Activated CD4-positive, alpha-beta memory T cell treated with anti-CD3 and anti-CD28 coated beads, Interleukin-2, amount 10 ng/mL, durations not matched to agents 7 days and 5 days (primary cell): ENCODE measurements around the gene NANP. TPM values are rescaled to one million over a fixed set of nuclear protein-coding genes. Genes with fewer than 3 reads are reported as not detected.

Source experiments
- CTCF ChIA-PET: fragments of 350-600 bp; sonication (Branson Sonifier 250); formaldehyde crosslinking; loops from one replicate; lab custom pipeline; 2021; ENCODE audit warnings: antibody characterized with exemption, inconsistent platforms; lab: Charles Lee
- POLR2A ChIA-PET: fragments of 350-600 bp; sonication (Branson Sonifier 250); formaldehyde crosslinking; loops from one replicate; lab custom pipeline; 2021; ENCODE audit warnings: antibody characterized with exemption; lab: Charles Lee
- DNase-seq: peaks from one replicate; pipeline ENCODE4 v3.0.0-alpha.2; 2020
- H3K27ac Mint-ChIP-seq: one replicate; pipeline ENCODE4 v1.8.0; 2021; ENCODE audit warnings: mild to moderate bottlenecking, mixed read lengths
- H3K27me3 Mint-ChIP-seq: one replicate; pipeline ENCODE4 v1.8.0; 2021; ENCODE audit warnings: mixed read lengths
- H3K36me3 Mint-ChIP-seq: one replicate; pipeline ENCODE4 v1.8.0; 2021; ENCODE audit warnings: low read depth, mixed read lengths
- H3K4me1 Mint-ChIP-seq: one replicate; pipeline ENCODE4 v1.8.0; 2021; ENCODE audit warnings: mixed read lengths
- H3K4me3 Mint-ChIP-seq: one replicate; pipeline ENCODE4 v1.8.0; 2021; ENCODE audit warnings: mild to moderate bottlenecking, mixed read lengths
- H3K9me3 Mint-ChIP-seq: one replicate; pipeline ENCODE4 v1.8.0; 2021; ENCODE audit warnings: mixed read lengths
- total RNA-seq, 2 experiments: library from RNA; stranded (reverse); gene quantifications; one replicate each; pipeline ENCODE4 v1.2.3, GENCODE V29; 2021

Gene NANP
- total RNA-seq, 2 experiments from 2014 or later = 5.2 to 5.5 TPM

DNA sequence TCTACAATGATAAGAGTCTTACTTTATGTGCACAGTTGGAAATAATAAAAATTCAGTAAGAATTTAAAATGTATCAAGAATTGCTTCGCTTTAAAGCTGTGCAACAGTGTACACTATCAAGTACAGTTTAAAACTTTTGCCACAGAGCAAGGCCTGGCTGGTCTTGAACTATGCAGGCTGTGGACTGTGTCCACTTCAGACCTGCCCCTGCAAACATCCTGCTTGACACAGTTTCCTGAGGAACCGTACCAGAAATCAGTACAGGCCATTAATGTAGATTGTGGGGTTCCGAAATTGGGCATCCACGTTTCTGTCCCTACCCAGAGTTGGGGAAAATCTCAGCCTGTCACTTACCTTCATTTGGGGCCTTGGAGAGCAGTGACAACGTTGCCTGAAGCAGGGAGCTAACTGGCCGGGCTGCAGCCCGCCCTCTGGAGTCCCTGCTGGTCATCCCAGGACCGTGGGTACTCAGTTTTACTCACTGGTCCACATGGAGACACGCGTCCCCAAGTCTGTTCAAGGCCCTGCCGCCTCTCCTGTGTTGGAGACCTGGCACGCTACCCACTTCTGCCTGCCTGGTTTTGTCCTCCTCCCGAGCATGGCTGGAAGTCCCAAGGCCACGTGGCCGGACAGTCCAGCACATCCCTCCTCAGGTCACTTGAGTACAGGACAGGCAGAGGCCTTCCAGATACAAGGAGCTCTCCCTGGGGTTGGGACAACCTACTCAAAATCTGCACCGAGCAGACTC is 46.9 kb downstream of the NANP start:
- DNase-seq = no peak
- no peaks in the 10 kb centered on the region for H3K36me3 Mint-ChIP-seq
- no peaks in the 10 kb centered on the region for H3K27me3 Mint-ChIP-seq
- ChIA-PET CTCF (no interaction called here), POLR2A (no interaction called here)
- no peaks in the 10 kb centered on the region for H3K9me3 Mint-ChIP-seq
- H3K4me3 Mint-ChIP-seq = no peak overlapping the region
- H3K4me1 Mint-ChIP-seq = no peaks in the 10 kb centered on the region
- H3K27ac Mint-ChIP-seq = no peak overlapping the region

DNA sequence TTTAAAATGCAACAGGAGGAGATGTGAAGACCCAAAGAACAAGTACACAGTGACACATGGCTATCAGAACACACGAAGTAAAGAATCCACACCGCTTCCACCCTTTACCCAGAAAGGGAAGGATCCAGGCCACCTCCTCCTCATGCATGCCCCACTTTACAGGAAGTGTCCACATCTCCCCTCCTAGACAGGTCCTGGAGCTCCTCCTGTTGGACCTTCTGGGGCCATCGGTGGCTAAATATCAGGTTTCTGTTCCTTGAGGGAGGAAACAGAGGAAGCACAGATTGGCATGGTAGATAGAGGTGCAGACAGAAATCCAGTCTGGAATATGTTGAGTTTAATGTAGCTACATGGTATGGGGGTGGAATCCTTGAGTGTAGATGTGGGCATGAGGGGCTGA is 49.4 kb downstream of the NANP start:
- no peak overlapping the region for H3K4me3 Mint-ChIP-seq
- H3K4me1 Mint-ChIP-seq = no peaks in the 10 kb centered on the region
- no peak overlapping the region for H3K27ac Mint-ChIP-seq
- DNase-seq = no peak
- no peaks in the 10 kb centered on the region for H3K27me3 Mint-ChIP-seq
- no peaks in the 10 kb centered on the region for H3K9me3 Mint-ChIP-seq
- ChIA-PET POLR2A (no interaction called here), CTCF (no interaction called here)
- H3K36me3 Mint-ChIP-seq = no peaks in the 10 kb centered on the region

DNA sequence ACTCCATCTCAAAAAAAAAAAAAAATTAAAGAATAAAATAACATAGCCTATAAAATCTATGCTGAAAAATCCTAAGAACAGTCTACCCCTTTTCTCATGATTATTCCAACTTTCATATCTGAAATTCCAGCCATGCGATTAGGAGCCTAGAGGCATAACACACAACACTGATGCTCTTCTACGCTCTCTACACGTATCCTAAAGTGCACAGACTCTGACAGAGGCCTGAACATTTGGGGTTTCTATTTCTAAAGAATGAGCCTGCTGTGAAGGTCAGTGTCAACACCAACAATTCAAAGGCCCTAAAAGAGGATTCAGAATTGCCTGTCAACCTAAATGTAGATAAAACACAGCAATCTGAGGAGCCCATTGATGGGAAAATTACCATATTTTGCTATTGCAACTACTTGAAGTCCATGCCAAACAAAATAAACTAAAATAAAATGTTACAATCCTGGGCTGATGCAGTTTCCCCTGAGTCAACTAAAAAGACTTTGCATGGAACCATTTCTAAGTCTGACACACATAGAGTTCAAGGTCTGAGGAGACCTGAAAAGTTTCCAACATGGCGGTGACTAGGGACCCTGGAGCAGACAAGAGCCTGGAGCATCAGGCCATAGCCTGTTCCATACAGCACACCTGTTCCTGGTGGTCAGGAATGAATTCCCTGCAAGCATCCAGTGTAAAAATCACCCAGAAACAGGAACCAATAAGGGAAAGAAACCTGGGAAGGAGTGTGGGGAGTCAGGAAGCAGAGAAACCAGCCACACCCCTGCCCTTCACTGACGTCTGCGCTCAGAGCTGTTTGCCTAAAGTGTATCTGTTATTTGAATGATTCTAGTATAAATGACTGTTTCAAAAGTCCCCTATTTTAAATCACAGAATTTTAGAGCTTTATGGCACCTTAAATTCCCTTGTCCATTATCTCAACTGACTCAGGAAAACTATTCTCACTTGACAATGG is 50.2 kb downstream of the NANP start:
- ChIA-PET POLR2A (no interaction called here), CTCF (no interaction called here)
- no peaks in the 10 kb centered on the region for H3K9me3 Mint-ChIP-seq
- no peak overlapping the region for H3K4me3 Mint-ChIP-seq
- no peaks in the 10 kb centered on the region for H3K4me1 Mint-ChIP-seq
- H3K36me3 Mint-ChIP-seq = no peaks in the 10 kb centered on the region
- H3K27me3 Mint-ChIP-seq = no peaks in the 10 kb centered on the region
- no peak overlapping the region for H3K27ac Mint-ChIP-seq
- DNase-seq = no peak

DNA sequence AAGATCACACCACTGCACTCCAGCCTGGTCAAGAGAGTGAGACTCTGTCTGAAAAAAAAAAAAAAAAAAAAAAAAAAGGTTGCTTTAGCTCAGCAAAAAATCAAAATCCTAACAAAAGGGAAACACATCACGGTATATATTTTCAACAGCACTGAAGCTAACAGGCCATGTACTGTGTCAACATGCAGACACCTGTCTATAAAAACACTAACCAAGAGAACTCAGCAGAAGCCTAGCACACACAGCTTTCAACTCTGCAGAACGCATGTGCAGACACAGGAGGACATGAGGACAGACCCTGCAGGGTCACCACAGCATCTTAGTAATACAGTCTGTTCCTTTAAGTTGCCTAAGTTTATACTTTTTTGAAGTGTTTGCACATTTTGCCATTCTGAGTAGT is 52.0 kb downstream of the NANP start:
- peaks cover 2% of the 10 kb centered on the region for H3K4me1 Mint-ChIP-seq
- DNase-seq = no peak
- H3K27me3 Mint-ChIP-seq = no peaks in the 10 kb centered on the region
- ChIA-PET CTCF (no interaction called here), POLR2A (no interaction called here)
- no peak overlapping the region for H3K4me3 Mint-ChIP-seq
- no peaks in the 10 kb centered on the region for H3K9me3 Mint-ChIP-seq
- no peak overlapping the region for H3K27ac Mint-ChIP-seq
- H3K36me3 Mint-ChIP-seq = no peaks in the 10 kb centered on the region

DNA sequence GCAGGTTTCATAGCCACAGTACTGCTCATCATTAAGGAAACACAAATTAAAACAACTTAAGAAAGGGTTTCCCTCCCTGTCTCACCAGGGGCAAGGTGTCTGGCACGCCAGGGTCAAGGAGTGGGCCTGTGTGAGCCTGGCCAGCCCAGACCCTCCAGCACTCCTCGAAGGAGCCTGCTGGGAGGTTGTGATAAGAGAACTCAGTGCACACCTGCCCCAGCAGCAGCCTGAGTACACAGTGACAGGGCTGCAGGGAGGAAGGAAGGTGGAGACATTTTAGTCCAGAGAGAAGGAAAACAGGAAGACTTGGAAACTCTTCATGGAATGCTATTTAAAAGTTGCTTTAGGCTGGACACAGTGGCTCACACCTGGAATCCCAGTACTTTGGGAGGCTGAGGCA is 52.6 kb downstream of the NANP start:
- Mint-ChIP-seq H3K4me1 (peaks cover 2% of the 10 kb centered on the region), H3K27me3 (no peaks in the 10 kb centered on the region), H3K9me3 (no peaks in the 10 kb centered on the region), H3K4me3 (no peak overlapping the region), H3K36me3 (no peaks in the 10 kb centered on the region), H3K27ac (no peak overlapping the region)
- DNase-seq = no peak
- POLR2A ChIA-PET = no interaction called here
- CTCF ChIA-PET = no interaction called here

DNA sequence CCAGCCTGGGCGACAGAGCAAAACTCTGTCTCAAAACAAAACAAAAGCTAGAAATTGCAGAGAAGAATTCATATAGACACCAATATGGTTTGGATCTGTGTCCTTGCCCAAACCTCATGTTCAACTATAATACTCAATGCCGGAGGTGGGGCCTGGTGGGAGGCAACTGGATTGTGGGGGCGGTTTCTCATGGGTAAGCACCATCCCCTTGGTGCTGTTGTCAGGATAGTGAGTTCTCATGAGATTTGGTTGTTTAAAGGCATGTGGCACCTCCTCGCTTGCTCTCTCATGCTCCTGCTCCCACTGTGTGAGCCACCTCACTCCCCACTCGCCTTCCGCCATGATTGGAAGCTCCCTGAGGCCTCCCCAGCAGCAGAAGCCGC is 53.7 kb downstream of the NANP start:
- Mint-ChIP-seq H3K4me3 (no peak overlapping the region), H3K4me1 (peaks cover 2% of the 10 kb centered on the region), H3K27me3 (no peaks in the 10 kb centered on the region), H3K36me3 (no peaks in the 10 kb centered on the region), H3K27ac (no peak overlapping the region), H3K9me3 (no peaks in the 10 kb centered on the region)
- ChIA-PET POLR2A (no interaction called here), CTCF (no interaction called here)
- no peak for DNase-seq

DNA sequence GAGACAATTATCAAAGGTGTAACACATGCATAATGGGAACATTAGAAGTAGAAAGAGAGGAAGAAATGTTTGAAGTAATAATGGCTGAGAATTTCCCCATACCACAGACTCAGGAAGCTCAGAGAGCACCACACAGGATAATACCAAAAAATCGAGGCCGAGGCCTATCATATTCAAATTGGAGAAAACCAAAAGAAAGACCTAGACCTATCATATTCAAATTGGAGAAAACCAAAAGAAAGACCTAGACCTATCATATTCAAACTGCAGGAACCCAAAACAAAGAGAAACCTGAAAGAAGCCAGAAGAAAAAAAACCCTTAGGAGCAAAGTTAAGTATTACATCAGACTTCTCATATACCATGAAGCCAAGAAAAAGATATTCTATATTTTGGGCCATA is 56.5 kb downstream of the NANP start:
- peaks cover 3% of the 10 kb centered on the region for H3K36me3 Mint-ChIP-seq
- H3K27me3 Mint-ChIP-seq = no peaks in the 10 kb centered on the region
- no peaks in the 10 kb centered on the region for H3K9me3 Mint-ChIP-seq
- no peak for DNase-seq
- no peak overlapping the region for H3K27ac Mint-ChIP-seq
- peaks cover 4% of the 10 kb centered on the region for H3K4me1 Mint-ChIP-seq
- ChIA-PET POLR2A (no interaction called here), CTCF (no interaction called here)
- no peak overlapping the region for H3K4me3 Mint-ChIP-seq

DNA sequence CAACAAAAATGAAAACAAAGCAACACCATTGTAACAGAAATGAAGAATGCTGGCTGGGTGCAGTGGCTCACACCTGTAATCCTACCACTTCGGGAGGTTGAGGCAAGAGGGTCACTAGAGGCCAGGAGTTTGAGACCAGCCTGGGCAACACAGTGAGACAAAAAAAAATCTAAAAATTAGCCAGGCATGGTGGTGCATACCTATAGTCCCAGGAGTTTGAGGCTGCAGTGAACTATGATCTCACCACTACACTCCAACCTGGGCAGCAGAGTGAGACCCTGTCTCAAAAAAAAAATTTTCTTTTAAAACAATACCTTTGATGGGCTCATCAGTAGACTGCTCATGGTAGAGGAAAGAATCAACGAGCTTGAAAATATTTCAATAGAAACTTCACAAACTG is 57.0 kb downstream of the NANP start:
- Mint-ChIP-seq H3K9me3 (no peaks in the 10 kb centered on the region), H3K27me3 (no peaks in the 10 kb centered on the region), H3K4me1 (peaks cover 4% of the 10 kb centered on the region), H3K36me3 (peaks cover 3% of the 10 kb centered on the region), H3K27ac (no peak overlapping the region), H3K4me3 (no peak overlapping the region)
- DNase-seq = no peak
- ChIA-PET POLR2A (no interaction called here), CTCF (no interaction called here)

DNA sequence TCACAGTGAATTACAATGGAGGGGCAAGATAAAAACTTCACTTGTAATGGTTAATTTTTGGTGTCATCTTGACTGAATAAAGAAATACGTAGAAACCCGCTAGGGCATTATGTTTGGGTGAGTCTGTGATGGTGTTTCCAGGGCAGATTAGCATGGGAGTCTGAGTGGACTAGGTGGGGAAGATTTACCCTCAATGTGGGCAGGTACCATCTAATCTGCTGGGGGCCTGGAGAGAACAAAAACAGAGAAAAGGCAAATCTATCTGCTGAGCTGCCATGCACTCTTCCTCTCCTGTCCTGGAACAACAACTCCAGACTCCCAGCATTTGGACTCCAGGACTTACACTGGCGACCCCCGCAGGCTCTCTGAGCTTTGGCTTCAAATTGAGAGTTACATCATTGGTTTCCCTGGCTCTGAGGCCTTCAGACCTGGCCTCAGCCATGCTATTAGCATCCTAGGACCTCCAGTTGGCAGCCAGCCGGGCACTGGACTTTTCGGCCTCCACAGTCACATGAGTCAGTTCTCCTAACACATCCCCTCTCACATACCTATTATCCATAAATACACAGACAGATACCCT is 58.1 kb downstream of the NANP start:
- peaks cover 4% of the 10 kb centered on the region for H3K4me1 Mint-ChIP-seq
- no peaks in the 10 kb centered on the region for H3K27me3 Mint-ChIP-seq
- POLR2A ChIA-PET = no interaction called here
- DNase-seq = no peak
- H3K27ac Mint-ChIP-seq = no peak overlapping the region
- H3K36me3 Mint-ChIP-seq = peaks cover 3% of the 10 kb centered on the region
- CTCF ChIA-PET = no interaction called here
- H3K9me3 Mint-ChIP-seq = peaks cover under 1% of the 10 kb centered on the region
- no peak overlapping the region for H3K4me3 Mint-ChIP-seq

DNA sequence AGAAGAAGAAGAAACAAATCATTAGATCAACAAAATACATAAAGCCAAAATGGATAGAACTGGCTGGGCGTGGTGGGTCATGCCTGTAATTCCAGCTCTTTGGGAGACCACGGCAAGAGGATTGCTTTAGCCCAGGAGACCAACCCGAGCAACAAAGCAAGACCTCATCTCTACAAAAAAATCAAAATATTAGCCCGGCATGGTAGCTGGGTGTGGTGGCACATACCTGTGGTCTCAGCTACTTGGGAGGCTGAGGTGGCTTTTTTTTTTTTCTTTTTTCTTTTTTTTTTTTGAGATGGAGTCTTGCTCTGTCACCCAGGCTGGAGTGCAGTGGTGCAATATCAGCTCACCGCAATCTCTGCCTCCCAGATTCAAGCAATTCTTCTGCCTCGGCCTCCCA is 59.9 kb downstream of the NANP start:
- Mint-ChIP-seq H3K9me3 (peaks cover 2% of the 10 kb centered on the region), H3K4me3 (no peak overlapping the region), H3K27me3 (no peaks in the 10 kb centered on the region), H3K4me1 (peaks cover 4% of the 10 kb centered on the region), H3K27ac (no peak overlapping the region), H3K36me3 (peaks cover 3% of the 10 kb centered on the region)
- no peak for DNase-seq
- CTCF ChIA-PET = no interaction called here
- POLR2A ChIA-PET = no interaction called here

DNA sequence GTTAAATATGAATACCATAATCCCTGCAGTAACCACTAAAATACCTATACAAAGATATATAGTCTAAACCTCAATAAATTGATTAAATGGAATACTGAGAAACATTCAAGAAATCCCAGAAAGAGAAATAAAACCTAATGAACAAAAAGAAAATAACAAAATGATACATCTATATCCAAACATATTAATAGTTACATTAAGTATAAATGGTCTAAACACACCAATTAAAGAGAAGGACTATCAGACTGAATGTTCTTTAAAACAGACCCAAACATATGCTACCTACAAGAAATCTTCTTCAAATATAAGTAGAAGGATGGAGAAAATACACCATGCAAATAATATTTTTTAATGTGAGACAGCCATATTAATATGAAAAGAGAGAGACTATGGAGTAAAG is 60.5 kb downstream of the NANP start:
- ChIA-PET CTCF (no interaction called here), POLR2A (no interaction called here)
- H3K27ac Mint-ChIP-seq = no peak overlapping the region
- no peak overlapping the region for H3K4me3 Mint-ChIP-seq
- H3K36me3 Mint-ChIP-seq = peaks cover 3% of the 10 kb centered on the region
- peaks cover 4% of the 10 kb centered on the region for H3K4me1 Mint-ChIP-seq
- H3K9me3 Mint-ChIP-seq = peaks cover 2% of the 10 kb centered on the region
- DNase-seq = no peak
- H3K27me3 Mint-ChIP-seq = no peaks in the 10 kb centered on the region
